ENCODE data around the gene ADAMTS7. TPM values are rescaled to one million over a fixed set of nuclear protein-coding genes. Genes with fewer than 3 reads are reported as not detected.
"Not testable (repeated sequence)": the region's sequence is repeated elsewhere in the genome, so short reads cannot be mapped to it uniquely, and the experiment has no call there.

The ADAMTS7 gene
- total RNA-seq, 4 donors from 2014 or later: 10.7 to 26.4 (median 18.5) TPM

DNA sequence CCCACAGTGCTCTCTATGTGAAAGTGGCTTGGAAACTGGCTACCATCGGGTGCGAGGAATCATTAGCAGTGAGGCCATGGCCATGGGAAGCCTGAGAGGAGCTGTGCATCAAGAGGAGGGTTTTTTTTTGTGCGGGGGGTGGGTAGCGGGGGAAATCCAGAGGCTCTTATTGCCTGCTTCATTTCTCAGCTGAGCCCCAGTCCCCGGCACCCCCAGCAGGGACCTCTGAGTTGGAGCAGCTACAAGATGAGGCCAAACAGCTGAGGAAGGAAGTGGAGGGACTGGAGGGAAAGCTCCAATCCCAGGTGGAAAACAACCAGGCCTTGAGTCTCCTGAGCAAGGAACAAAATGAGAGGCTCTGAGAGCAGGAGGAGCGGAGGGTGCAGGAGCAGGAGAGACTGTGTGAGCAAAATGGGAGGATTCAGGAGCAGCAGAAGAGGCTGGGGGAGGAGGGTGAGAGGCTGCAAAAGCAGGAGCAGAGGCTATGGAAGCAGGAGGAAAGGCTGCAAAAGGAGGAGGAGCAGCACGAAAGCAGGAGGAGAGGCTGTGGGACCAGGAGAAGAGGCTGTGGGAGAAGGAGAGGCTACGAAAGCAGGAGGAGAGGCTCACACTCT lies 76.7 kb downstream of the ADAMTS7 start:
- TF ChIP-seq EP300 (IDR thresholded peaks at IDR 0.05) (no peak), POLR2A (IDR thresholded peaks at IDR 0.05) (no peak)
- TF ChIP-seq, protein P1, sequence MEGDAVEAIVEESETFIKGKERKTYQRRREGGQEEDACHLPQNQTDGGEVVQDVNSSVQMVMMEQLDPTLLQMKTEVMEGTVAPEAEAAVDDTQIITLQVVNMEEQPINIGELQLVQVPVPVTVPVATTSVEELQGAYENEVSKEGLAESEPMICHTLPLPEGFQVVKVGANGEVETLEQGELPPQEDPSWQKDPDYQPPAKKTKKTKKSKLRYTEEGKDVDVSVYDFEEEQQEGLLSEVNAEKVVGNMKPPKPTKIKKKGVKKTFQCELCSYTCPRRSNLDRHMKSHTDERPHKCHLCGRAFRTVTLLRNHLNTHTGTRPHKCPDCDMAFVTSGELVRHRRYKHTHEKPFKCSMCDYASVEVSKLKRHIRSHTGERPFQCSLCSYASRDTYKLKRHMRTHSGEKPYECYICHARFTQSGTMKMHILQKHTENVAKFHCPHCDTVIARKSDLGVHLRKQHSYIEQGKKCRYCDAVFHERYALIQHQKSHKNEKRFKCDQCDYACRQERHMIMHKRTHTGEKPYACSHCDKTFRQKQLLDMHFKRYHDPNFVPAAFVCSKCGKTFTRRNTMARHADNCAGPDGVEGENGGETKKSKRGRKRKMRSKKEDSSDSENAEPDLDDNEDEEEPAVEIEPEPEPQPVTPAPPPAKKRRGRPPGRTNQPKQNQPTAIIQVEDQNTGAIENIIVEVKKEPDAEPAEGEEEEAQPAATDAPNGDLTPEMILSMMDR (IDR thresholded peaks at IDR 0.05): no peak
- Histone ChIP-seq H3K4me1 (no peaks in the 10 kb centered on the region), H3K36me3 (no peaks in the 10 kb centered on the region), H3K9me3 (no peaks in the 10 kb centered on the region), H3K27me3 (no peaks in the 10 kb centered on the region), H3K27ac (no peak overlapping the region), H3K4me3 (no peak overlapping the region)
- WGBS, 2 donors: 70 to 76% methylated on average over 8 of the region's 8 CpGs
- DNase-seq (ENCODE audit: low spot score in 2 of 2): no peak

DNA sequence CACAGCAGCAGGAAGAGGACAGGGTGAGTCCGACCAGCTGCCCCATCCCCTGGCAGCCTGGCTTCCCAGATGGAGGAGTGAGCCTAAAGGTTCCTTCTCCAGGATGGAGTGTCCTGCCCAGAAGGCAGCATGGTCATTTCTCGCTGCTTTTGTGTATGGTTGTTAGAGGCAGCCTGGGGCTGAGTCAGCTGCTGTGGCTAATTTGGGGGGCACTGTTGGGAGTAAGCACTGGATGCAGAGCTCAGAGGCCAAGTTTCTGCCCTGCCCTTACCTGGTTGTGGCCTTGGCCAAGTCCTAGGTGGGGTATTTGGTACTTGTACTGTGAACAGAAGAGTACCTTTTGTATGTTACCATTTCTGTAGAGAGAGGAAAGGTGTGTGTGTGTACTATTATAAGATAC lies 78.6 kb downstream of the ADAMTS7 start:
- H3K9me3 ChIP-seq: no peaks in the 10 kb centered on the region
- TF ChIP-seq EP300 (IDR thresholded peaks at IDR 0.05) (no peak), POLR2A (IDR thresholded peaks at IDR 0.05) (no peak)
- TF ChIP-seq, protein P1 (IDR thresholded peaks at IDR 0.05): no peak
- DNase-seq (ENCODE audit: low spot score in 2 of 2): no peak
- no peaks in the 10 kb centered on the region for H3K27me3 ChIP-seq
- WGBS, 2 donors: 67 to 74% methylated on average over 2 of the region's 2 CpGs
- no peaks in the 10 kb centered on the region for H3K36me3 ChIP-seq
- no peaks in the 10 kb centered on the region for H3K4me1 ChIP-seq
- H3K4me3 ChIP-seq: no peak overlapping the region
- no peak overlapping the region for H3K27ac ChIP-seq

DNA sequence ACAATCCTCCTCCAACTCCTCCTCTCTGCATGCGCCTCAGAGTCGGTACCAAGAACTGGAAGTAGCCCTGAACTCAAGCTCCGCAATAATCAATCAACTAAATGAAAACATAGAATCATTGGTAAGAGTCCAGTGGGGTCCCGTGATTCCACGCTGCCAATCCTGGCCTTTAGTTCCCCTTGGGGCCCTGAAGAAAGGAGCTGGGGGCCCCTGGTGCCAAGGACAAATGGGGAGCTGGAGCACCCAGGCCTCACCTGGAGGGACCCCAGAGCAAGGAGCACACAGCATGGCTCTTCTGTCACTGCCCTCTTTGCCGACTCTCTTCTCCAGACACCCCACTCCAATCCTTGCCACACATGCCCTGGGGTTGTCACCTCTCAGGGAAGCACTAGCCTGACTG lies 80.3 kb downstream of the ADAMTS7 start:
- Histone ChIP-seq H3K9me3 (no peaks in the 10 kb centered on the region), H3K36me3 (no peaks in the 10 kb centered on the region), H3K27ac (no peak overlapping the region), H3K27me3 (no peaks in the 10 kb centered on the region), H3K4me3 (no peak overlapping the region), H3K4me1 (no peaks in the 10 kb centered on the region)
- TF ChIP-seq, protein P1 (IDR thresholded peaks at IDR 0.05): no peak
- TF ChIP-seq POLR2A (IDR thresholded peaks at IDR 0.05): no peak
- no peak for TF ChIP-seq EP300 (IDR thresholded peaks at IDR 0.05)
- no peak for DNase-seq (ENCODE audit: low spot score in 2 of 2)
- WGBS, 2 donors: 91 to 97% methylated on average over 6 of the region's 6 CpGs

DNA sequence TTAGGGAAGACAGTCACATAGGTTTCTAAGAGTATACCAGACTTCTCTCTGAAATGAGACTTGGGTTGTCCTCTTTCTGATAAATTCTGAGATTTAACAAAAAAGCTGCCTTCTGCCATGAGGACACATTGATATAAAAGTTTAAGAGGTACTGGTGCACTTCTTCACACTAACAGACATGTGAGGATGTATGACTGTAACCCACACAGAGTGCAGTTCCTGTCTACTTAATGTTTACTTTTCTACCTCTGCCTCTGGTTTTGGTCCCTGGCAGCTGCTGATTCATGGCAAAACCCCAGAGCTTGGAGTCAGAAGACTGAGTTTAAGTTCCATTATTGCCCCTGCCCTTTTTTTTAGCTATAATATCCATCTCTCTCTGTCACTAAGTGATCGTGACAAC lies 82.8 kb downstream of the ADAMTS7 start:
- H3K27ac ChIP-seq: not testable (repeated sequence)
- WGBS, 2 donors: 62 to 77% methylated on average over 1 of the region's 1 CpG

DNA sequence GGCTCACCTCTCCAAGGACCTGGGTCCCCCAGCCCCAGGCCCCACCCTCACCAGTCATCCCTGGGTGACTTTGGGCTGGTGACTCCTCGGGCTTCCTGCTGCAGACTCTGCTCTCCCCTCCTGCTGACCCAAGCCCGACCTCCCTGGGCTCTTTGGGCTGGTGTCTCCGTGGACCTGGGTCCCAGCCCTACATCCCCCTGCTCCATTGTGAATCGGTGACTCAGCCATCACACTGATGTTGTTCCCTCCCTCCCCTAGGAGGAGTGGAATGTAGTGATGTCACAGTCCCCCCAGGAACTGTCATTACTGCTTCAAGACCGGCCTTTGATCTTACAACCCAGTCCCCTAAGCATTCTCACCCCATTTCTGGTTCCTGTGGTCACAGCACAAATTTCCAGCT lies 83.7 kb downstream of the ADAMTS7 start:
- TF ChIP-seq, protein P1 (IDR thresholded peaks at IDR 0.05): no peak
- TF ChIP-seq POLR2A (IDR thresholded peaks at IDR 0.05) (no peak), EP300 (IDR thresholded peaks at IDR 0.05) (no peak)
- H3K27ac ChIP-seq: no peak overlapping the region
- no peaks in the 10 kb centered on the region for H3K36me3 ChIP-seq
- H3K4me1 ChIP-seq: no peaks in the 10 kb centered on the region
- WGBS, 2 donors: 49 to 54% methylated on average over 5 of the region's 5 CpGs
- no peaks in the 10 kb centered on the region for H3K9me3 ChIP-seq
- H3K4me3 ChIP-seq: no peak overlapping the region
- DNase-seq (ENCODE audit: low spot score in 2 of 2): no peak
- H3K27me3 ChIP-seq: no peaks in the 10 kb centered on the region

More for the DNA sequence above, 82.8 kb downstream of the ADAMTS7 start:
- not testable (repeated sequence) for H3K27me3 ChIP-seq; DNase-seq (ENCODE audit: low spot score in 2 of 2); H3K9me3 ChIP-seq; H3K4me3 ChIP-seq; H3K36me3 ChIP-seq; H3K4me1 ChIP-seq
